SU-DHL-6 (cell line): ENCODE measurements around the gene POLG2.

Experiments used
- EZH2phosphoT487 ChIP-seq: fragments of 200-600 bp; sonication (generic), shearing (Covaris generic); conservative IDR thresholded peaks from 2 replicates; pipeline ENCODE4 v1.6.1; 2018; ENCODE audit warnings: mild to moderate bottlenecking, antibody characterized with exemption, low read length, moderate library complexity, mixed read lengths
- TF ChIP-seq, protein P1 (sequence below): fragments of 200-600 bp; sonication (generic); IDR thresholded peaks from one replicate; pipeline ENCODE4 v1.5.1; 2017; ENCODE audit warnings: antibody characterized with exemption, mild to moderate bottlenecking, low read length, moderate library complexity; ENCODE audit not compliant: insufficient read depth, poor library complexity, severe bottlenecking

DNA sequence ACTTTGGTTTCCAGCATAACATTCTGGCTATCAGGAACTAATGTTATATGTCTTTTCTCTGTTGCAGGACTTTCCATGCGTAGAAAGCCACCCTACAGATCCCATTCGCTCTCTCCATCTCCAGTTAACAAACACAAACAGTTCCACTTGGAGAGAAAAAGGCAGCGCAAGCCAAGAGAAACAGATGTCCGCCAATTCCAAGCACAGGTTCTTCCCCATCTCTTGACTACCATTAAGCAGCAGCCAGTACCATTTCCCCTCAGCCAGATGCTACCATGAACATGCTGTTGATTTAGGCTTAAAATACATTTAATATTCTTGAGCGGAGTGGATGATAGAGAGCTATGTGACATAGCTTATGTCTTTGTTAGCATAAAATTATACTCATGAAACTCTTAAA, 32.4 kb upstream of the POLG2 start:
- TF ChIP-seq, protein P1, sequence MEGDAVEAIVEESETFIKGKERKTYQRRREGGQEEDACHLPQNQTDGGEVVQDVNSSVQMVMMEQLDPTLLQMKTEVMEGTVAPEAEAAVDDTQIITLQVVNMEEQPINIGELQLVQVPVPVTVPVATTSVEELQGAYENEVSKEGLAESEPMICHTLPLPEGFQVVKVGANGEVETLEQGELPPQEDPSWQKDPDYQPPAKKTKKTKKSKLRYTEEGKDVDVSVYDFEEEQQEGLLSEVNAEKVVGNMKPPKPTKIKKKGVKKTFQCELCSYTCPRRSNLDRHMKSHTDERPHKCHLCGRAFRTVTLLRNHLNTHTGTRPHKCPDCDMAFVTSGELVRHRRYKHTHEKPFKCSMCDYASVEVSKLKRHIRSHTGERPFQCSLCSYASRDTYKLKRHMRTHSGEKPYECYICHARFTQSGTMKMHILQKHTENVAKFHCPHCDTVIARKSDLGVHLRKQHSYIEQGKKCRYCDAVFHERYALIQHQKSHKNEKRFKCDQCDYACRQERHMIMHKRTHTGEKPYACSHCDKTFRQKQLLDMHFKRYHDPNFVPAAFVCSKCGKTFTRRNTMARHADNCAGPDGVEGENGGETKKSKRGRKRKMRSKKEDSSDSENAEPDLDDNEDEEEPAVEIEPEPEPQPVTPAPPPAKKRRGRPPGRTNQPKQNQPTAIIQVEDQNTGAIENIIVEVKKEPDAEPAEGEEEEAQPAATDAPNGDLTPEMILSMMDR, result no peak
- TF ChIP-seq EZH2phosphoT487, result no peak
